Hematopoietic multipotent progenitor cell treated with erythropoietin and hydrocortisone succinate and interleukin-3 and kit ligand, for 17 days (in vitro differentiated cells): ENCODE data around the gene AMH.

Experiments
- DNase-seq: peaks from one replicate; pipeline ENCODE4 v3.0.0-alpha.2; 2015; ENCODE audit warnings: low spot score

AMH gene

GRCh38 chr19:2235381-2236063 is 13.6 kb upstream of the AMH start:
- DNase-seq, result peak; percentile 19

GRCh38 chr19:2236064-2236313 is 13.1 kb upstream of the AMH start:
- DNase-seq, result no peak

- peak; percentile 99 for DNase-seq
Measured at GRCh38 chr19:2236314-2237050, 12.6 kb upstream of the AMH start, which contains the start of the genes PLEKHJ1 and SF3A2. Gene PLEKHJ1, minus strand, starts transcription at chr19:2236329. Its CDS starts 81 bp downstream, at chr19:2236248. Gene SF3A2, plus strand, starts transcription at chr19:2236824. Its CDS starts 6,595 bp downstream, at chr19:2243419.

GRCh38 chr19:2237051-2237868 is 11.9 kb upstream of the AMH start:
- DNase-seq, result peak; percentile 12

DNA sequence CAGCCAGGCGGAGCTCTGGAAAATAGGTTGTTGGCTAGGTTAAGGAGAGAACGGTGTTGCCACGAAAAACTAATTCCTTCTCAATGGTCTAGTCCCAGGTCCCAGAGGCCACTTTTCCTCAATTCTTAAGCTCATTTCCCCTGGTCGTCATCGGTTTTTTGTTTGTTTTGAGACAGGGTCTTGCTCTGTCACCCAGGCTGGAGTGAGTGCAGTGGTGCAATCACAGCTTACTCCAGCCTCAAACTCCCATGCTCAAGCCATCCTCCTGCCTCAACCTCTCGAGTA is 11.3 kb upstream of the AMH start:
- peak; percentile 10 for DNase-seq

DNA sequence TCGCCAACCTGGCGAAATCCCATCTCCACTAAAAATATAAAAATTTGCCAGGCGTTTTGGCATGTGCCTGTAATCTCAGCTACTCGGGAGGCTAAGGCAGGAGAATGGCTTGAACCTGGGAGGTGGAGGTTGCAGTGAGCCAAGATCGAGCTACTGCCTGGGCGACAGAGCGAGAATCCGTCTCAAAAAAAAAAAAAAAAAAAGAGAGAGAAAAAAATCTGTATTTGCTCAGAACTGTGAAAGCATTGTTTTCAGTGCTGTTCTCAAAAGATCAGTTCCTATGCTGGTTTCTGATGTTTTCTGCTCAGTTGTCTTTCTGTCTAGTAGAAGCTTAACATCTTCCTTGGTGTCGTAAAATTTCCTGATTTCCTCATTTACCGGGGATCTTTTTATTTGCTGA is 9.9 kb upstream of the AMH start:
- DNase-seq, result peak; percentile 12

DNA sequence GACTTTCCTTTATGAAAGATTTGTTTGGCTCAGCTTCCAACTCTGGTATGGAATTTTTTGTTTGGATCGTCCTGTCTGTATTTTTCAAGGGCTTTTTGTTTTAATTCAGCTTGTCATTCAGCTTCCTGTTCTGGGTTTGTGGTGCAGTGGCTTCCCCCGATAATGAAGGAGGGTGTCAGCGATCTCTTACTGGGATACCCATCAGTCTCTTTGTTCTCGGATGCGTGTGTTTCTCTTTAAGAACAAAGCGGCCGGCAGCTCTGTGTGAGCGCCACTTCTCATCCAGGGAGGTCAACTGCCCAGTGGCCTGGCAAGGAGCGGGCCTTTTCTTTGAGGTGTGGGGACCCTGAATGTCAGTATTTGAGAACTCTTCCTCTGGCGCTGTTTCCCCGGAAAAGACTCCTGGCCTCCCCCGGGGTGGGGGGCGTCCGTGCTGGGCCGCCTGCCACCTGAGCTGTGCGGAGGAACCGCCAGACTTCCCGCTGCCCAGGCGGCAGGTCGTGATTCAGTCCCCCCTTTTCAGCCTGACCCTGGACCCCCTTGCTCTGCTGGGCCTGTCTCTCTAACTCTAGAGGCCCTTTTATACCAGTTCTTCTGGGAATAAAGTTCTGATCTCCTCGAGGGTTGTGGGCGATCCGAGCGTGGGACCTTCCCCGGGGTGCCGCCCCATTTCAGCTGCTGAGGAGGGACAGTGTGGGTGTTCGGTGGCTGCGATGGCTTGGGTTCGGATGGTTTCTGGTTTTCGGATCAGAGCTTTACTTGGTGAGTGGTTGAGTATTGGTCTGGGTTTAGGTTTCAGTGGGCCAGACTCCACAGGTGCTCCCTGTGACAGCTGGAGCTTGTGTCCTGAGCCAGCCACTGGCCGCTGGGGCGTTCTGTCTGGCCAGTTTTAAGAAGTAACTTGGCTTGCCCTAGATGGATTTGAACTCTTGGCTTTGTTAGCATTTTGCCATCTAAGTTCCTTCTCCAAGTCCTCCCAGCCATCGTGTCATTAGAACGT is 9.1 kb upstream of the AMH start:
- DNase-seq, result peak; percentile 33

GRCh38 chr19:2240881-2241760 is 8.0 kb upstream of the AMH start:
- no peak for DNase-seq

- DNase-seq, result no peak
Measured at GRCh38 chr19:2242092-2242537, 7.0 kb upstream of the AMH start.

- DNase-seq, result no peak
Measured at GRCh38 chr19:2242816-2243215, 6.3 kb upstream of the AMH start.

- DNase-seq, result no peak
Measured at GRCh38 chr19:2243274-2244124, 5.6 kb upstream of the AMH start.

DNA sequence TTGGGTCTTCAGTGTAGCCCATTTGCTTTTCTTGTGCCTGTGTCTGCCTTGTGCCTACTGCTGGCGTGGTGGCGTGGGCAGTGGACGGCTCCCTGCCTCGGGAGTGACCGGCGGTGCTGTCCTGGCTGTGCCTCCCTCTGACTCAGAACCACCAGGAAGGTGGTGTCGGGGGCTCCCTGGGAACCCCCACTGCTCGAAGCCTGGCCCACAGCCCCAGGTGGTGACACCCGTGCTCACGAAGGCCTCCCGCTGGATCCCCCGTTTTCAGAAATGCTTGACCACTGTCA is 5.1 kb upstream of the AMH start:
- no peak for DNase-seq

DNA sequence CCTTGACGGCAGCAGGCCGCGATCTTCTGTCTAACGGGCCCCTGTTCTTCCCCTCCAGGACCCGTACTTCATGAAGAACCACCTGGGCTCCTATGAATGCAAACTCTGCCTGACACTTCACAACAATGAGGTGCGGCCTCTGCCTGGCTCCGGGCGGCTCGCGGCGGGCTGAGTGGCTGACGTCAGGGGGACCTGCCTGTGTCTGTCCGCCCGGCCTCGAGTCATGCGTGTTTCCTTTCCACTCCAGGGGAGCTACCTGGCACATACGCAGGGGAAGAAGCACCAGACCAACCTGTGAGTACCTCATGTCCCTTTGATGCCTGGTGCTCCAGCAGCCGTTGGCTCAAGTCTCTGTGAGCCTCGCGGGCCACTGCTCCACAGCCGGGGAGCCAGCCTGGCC is 4.6 kb upstream of the AMH start:
- DNase-seq, result no peak

GRCh38 chr19:2245273-2245672 is 3.9 kb upstream of the AMH start:
- no peak for DNase-seq

DNA sequence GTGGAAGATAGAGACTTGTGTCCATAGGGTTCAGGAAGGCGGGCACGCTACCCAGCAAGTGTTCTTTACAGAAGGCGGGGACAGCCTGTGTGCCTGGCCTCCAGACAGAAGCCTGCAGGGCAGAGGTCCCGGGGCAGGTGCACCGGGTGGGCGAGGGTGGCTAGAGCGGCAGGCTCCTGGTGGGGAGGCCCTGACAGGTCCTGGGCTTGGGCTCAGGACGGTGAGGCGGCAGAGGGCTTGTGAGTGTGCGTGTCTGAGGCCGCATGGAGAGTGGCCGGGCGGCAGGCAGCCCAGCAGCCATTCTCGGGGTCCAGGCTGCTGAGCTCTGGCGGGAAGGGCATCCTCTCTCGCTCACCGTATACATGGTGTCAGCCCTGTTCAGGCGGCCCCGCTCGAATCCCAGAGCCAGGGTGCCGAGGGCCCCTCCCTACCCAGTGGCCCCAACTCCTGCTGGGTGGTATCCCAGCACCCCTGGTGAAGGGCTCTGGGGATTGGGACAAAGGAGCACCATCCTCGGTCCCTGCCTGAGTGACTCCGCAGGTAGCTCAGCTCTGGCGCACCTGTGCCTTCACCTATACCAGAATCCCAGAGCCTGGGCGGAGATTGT is 3.0 kb upstream of the AMH start:
- no peak for DNase-seq

GRCh38 chr19:2246801-2247361 is 2.2 kb upstream of the AMH start:
- no peak for DNase-seq

GRCh38 chr19:2247433-2248101 is 1.6 kb upstream of the AMH start:
- DNase-seq, result no peak

- DNase-seq, result no peak
Measured at GRCh38 chr19:2248136-2249009, 750 bp upstream of the AMH start.
